GM21529 (cell line): ENCODE data around the gene C2orf92.
"Not testable (repeated sequence)": the region's sequence is repeated elsewhere in the genome, so short reads cannot be mapped to it uniquely, and the experiment has no call there.

Source experiments
- ATAC-seq: cut with Tn5 transposase; IDR thresholded peaks from one replicate; pipeline ENCODE4 v1.9.1; 2021; ENCODE audit not compliant: unreplicated experiment

C2orf92 gene

DNA sequence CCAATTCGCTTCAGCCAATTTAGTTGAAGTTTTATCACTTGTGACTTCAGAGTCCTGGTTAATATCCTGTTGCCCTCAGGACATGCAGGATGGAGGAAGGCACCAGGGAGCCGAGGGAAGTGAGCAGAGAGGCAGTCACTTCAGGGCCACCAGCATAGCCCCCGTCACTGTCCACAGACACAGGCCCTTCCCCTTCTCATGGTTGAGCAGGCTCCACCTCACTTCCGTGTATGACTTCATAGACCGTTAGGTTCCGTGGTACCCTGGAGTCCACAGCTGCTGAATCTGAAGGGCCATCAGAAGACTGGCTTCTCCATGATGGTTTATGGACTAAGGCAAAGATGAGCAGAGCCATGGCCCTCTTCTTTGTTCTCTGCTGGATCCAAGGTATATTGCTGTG, at the start of gene C2orf92:
TSS of gene C2orf92 (plus strand) at position 266 of the 400 bp plus-strand sequence. CDS start at position 342, 76 bp downstream.
- ATAC-seq: no peak

DNA sequence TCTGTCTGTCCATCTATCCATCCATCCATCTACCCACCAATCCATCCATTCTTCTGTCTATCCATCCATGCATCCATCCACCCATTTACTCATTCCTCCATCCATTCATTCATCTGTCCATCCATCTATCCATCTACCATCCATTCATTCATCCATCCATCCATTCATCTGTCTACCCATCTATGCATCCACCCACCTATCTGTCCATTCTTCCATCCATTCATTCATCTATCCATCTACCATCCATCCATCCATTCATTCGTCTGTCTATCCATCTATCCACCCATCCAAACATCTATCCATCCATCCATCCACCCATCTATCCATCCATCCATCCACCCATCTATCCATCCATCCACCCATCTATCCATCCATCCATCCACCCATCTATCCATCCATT, 49.0 kb upstream of the C2orf92 start:
- ATAC-seq: not testable (repeated sequence)

DNA sequence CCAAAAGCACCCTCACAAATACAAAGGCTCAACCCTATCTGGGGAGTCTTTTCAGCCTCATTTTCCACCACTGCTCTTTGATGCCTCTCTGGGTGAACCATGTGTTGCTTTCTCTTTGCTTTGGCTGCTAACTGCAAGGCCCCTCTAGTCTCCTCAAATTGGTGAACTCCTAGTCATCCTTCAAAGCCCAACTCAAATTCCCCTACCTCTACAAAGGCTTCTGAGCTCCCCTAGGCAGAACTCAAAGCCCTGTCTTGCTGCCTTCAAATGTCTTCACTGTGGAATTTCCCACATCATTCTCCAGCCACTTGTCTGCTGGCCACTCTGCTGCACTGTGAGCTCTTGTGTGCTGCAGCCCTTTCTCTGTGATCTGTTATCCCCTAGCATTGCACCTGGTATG, 46.5 kb upstream of the C2orf92 start:
- ATAC-seq: not testable (repeated sequence)

DNA sequence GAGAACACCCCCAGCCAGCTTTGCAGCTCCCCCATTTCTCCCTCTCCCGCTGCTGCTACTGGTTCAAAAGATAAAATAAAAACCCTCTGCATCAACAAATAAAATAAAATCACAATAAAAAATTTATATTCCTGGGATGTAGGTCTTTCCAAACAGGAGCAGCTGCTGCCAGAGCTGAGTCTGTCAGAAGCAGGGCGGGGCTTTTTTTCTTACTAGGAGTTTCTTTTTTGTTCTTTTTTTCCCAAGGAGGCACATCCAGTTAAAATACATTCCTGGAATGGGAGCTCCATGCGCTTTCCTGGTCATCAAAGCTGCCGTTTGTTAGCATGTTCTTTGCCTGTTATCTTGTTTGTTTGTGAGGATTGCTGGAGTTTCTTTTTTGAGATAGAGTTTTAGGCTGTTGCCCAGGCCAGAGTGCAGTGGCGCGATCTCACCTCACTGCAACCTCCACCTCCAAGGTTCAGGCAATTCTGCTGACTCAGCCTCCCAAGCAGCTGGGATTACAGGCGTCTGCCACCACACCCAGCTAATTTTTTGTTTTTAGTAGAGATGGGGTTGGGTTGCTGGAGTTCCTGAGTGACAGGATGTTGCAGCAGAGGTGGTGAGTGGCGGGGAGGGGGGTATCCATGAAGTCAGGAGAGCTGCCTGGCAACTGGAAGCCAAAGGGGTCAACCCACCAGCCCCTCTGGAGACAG, 44.0 kb upstream of the C2orf92 start:
- not testable (repeated sequence) for ATAC-seq

DNA sequence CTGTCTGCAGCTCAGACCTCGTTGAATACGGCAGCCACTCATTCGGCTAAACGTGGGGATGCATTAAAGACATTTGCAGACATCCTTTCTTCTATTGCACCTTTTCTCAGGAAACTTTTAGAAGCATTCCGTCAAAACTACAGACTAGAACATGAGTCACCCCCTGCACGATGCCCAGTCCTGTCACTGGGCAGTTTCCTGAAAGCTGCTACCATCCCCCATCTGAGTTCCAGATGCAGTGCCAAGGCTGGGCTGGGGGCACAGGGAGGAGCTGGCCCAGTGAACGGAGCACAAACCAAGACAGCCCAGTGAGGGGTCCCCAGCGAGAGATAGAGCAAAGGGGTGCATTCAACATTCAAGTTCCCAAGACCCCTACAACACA, 43.5 kb upstream of the C2orf92 start:
- ATAC-seq: not testable (repeated sequence)

DNA sequence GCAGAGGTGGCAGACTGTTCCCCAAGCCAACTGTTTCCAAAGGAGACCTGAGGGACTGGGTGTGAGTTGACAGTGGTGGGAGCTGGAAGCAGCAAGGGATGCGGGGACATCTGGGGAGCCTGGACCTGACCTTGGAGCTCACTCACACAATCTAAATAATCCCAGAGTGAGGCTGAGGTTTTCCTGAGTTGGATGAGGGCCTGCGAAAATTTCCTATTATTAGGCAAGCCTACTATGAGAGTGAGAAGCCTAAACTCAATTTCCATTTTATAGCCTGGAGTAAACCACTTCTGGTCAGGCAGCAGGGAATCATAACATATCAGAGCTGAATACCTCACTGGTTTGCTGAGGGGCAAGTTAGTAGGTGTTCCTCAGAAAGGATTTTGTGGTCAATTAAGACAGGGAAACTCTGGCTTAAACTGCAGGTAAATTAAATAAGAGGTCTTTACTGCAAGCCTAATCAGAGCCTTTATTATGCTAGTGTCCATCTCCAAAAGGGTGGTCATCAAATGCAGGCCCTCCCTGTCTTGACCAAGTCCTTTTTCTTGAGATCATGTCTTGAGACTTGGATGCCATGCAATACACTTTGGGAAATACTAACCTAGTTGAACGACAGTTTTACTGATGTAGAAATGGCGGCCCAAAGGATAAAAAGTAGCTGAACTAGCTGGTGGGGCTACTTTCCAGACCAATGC, 25.3 kb upstream of the C2orf92 start:
- no peak for ATAC-seq

DNA sequence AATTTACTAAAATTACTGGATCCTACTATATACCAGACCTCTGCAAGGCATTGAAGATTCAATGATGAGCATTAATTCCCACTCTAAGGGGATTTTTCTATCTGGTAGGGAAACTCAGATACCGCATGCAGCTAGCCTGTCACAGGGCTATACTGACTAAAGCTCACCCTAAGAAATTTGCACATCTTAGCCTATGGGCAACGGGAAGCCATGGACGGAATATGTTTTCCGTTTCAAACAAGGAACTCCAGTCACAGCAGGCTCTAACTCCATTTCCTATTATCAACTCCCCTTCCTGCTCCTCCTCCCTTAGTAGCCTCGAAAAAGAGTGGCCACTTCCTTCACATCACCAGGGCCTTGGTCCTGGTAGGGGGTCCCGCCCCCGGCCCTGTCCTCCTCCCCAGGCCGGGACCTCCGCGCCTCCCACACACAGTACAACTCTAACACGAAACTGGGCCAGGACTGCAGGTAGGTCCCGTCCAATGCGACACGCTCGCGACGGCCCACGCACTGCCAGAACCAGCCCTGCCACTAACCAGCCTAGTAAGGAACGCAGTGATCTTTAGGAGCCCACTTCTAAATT, 24.3 kb upstream of the C2orf92 start:
- peak; percentile 37 for ATAC-seq

DNA sequence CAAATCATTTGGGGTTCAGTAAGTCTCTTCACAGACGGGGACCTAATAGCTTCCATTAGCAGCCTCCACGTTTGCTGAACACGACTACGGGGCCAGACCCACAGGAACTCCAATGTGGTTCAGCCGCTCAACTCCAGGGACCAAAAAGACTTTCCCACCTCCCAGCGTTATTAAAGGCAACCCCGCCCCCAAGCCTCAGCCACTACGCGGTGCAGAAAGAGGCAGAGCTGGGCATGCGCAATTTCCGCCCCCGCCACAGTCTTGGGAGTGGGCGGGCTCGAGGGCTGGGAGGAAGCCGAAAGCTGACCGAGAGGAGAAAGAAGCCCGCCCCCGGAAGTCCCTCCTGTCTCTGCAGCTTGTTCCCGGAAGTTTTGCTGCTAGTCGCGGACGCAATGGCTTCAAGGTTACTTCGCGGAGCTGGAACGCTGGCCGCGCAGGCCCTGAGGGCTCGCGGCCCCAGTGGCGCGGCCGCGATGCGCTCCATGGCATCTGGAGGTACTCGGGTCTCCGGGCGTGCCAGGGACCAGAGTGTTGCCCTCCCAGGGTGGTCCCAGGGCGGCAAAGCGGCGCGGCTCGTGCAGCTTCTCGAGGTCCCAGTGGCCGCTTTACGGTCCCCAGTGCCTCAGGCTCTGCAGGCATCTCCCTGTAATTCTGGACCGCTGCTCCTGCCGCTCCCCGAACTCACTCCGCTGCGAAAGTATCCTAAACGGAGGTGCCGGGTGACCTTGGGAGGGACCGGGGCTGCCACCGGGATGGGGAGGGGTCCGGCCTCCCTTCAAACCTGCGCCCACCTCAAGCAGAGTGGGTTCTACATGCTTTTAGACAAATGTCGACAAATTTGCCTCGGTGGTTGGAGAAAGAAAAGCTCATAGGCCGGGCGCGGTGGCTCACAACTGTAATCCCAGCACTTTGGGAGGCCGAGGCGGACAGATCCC, 23.6 kb upstream of the C2orf92 start, which contains the start of gene COX5B:
TSS of gene COX5B (plus strand) at position 368 of the 935 bp plus-strand sequence. CDS start at position 393, 25 bp downstream.
- peak; percentile 94 for ATAC-seq

DNA sequence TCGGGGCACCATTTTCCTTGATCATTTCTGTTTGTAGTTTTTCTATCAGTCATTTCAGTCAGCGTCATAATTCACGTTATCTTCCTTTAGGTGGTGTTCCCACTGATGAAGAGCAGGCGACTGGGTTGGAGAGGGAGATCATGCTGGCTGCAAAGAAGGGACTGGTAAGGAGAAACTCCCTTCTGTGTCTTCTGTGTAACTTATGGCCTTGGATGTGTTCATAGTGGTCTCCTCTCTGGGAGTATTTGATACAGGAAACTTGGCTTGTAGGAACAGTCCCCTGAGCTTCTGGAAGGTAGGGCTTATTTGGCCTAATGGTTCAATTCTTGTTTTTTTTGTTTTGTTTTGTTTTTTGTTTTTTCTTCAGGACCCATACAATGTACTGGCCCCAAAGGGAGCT, 22.5 kb upstream of the C2orf92 start:
- ATAC-seq: no peak

DNA sequence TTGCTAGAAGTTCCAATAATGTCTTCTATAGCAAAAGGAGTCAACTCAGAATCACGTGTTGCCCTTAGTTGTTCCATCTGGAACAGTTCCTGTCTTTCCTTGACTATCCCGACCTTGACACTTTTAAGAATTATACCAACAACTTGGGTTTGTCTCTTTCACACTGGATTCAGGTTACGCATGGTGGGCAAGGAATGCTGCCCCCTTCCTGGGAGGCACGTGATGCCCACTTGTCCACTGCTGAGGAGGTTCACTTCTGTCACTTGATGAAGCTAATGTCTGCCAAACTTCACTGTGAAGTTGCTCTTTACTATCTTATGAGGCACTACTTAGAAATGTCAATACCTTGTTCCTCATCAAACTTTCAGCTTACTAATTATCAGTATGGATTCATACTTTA, 18.4 kb upstream of the C2orf92 start:
- no peak for ATAC-seq

DNA sequence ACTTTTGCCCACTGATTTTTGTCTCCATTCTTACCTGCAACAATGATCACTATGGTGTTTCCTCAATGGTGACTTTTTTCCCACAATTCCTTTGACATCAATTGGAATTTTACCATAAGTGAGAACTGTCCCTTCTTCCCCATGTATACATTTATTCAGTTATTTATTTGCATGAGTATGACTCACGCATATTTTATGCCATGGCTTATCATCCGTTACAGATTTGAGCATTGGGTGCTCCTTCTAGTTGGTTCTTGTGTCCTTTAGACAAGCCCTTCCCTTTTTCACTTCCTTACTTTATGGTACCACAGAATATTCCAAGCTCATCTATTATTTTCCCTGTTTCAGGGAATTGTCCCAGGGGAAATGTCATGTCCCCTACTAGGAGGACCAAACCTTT, 16.0 kb upstream of the C2orf92 start:
- ATAC-seq: no peak

DNA sequence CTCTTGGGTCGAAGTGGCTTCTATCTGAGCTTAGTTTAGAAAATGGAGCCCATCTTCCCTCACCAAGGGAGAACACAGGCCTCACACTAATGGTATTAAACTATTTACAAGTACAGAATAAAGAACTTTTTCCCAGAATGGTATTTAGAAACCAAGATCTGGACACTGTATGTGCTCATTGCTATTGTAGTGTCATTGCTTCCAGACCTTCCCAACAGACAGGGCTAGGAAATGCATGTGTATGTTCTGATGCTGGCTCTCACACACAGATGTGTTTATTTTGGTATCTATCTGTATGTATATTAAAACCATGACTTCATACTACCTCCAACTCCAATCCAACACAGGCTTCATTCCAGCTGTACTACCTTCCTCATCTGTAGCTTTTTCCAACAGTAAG, 15.6 kb upstream of the C2orf92 start:
- no peak for ATAC-seq

DNA sequence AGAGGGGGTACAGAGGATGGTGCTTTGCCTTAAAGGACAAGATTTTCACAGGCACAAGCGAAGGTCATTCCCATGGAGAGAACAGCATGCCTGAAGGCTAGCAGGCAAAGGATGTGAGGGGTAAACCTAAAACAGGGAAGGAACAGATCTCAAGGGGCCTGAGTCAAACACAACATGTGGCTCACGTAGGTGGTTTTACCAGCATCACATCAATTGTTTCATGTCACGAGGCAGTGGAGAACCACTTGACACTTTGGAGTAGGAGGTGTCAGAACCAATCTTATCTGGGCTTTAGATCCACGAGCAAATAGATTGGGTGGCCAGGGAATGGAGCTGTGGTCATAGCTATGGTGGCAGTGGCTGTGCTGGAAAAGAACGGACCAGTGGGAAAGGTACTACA, 15.2 kb upstream of the C2orf92 start:
- no peak for ATAC-seq

DNA sequence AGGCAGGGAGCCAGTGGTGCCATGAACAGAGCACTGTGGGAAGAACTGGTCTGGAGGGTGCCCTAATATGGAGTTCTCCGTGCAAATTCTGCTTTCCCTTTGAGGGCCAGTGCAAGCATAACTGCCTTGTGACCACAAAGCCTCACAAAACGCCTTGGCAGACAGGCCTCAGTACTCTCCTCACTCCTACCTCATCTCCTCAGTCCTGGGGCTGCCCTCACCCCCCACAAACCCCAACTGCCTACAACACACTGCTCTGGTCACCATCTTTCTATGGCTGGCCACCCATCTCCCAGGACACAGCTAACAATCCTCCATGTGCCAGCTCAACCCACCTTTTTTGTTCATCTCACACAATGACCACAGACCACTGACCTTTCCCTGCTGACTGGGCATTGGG, 14.7 kb upstream of the C2orf92 start:
- ATAC-seq: no peak

DNA sequence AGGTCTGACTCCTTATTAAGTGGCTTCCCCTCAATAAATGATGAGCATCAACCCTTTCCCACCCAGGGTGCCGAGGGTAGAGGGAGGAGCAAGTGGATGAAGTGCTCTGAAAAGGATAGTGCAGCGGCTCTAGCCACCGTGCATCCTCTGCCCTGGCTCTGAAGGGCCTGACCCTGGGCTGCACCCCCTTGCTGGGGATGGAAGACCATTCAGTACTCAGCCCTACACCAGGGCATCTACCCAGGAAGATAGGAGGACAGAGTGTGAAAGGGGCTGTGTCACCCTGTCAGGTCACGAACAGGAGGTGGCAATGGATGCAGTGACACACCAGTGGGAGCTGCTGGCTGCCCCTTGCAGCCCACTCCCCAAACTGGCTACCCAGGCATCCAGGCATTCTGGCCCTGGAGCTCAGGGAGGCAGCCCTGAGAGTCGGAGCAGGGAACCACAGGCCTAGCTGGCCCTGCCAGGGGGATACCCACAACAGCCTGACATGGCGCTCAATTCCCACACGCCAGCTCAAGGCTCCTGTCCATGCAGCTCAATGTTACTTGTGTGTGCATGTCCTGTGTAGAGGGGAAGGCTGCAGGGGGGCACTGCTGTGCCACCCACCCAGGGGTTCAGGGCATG, 13.3 kb upstream of the C2orf92 start:
- ATAC-seq: no peak

DNA sequence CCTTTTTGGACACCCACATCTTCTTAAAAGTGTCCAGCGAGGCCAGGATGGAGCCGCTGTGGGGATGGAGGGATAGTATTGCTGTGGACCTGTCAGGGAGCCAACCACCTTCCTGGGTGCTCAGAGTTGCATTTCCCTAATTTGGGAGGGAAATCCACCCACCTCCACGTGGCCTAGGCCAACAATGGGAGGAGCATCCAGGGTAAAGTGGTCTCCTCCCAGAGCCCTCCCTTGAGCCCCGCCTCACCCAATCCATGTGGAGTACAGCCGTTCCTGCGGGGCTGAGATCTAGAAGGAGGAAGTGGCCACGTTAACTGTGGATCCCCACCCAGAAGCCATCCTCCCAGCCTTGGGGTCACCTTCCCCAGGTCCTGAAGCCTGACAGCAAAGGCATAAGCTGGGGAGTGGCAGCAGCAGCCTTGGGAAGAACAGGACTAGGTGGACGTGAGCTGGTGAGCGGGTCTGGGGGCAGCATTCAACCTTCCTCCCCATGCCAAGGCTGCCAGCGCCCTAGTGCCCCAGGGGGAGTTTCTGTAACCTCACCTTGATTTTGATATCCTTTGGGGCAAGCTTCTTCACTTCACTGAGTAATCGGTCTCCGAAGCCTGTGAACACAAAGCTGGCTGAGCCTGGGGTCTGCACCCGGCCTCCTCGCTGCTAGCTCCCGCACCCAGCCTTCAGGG, 12.5 kb upstream of the C2orf92 start:
- ATAC-seq: no peak

DNA sequence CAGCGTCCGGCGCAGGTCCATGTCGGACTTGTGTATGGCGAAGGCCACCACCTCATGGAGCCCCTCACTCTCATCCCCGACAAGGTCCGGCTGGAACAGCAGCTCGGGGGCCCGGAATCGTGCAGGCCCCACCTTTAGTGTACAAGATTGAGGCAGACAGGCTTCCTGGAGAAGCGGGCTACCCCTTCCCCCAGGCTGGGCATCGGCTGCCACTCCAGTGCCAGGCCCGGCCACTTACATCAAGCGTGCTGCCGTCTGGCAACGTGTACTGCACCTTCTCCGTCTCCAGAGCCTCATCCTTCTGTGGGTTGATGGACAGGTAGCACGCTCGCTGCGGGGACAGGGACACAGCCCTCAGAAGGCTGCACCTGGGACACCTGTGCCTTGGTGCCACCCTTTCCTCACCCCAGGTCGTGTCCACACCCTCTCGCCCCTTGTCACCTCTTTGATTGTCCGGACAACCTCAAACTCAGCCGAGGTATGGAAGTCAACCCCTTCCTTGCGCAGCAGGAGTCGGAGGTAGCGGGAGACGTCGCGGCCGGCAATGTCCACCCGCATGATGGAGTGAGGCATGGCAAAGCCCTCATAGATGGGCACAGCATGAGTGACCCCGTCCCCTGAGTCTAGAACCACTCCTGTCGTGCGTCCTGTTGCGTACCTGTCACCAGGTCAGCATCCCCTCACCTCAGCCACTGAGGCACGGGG, 11.4 kb upstream of the C2orf92 start:
- ATAC-seq: no peak

DNA sequence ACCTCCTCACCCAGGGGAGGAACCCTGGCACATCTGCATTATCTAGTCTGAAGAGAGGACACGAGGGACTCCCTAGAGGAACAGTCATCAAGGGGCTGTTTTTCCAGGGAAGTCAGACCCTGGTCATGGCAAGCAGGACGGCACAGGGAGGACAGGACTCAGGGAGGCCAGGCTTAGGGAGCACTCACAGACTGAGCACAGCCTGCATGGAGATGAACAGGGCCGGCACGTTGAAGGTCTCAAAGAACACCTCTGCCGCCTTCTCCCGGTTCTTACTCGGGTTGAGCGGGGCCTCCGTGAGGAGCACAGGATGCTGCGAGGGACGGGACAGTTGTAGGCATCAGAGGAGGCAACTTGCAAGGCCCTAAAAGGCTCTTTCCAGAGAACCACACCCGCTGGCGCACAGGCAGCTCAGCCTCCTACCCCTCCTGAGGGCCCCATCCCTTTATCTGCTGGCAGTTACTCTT, 10.8 kb upstream of the C2orf92 start:
- no peak for ATAC-seq
